ENCODE measurements around the gene MAP3K20.
A peak's percentile ranks its signal among the peaks of the same experiment; 100 is the strongest.

The MAP3K20 gene

GRCh38 chr2:173099271-173099670, 23.6 kb downstream of the MAP3K20 start:
- DNase-seq (ENCODE audit: low spot score in 2 of 2) (no peak), ATAC-seq (replicated peaks; ENCODE audit: extremely low read depth, poor library complexity, severe bottlenecking) (no peak)
- H3K27me3 Mint-ChIP-seq, result no peaks in the 10 kb centered on the region
- H3K27ac Mint-ChIP-seq (ENCODE audit: low read depth), result no peak overlapping the region
- no peaks in the 10 kb centered on the region for H3K9me3 Mint-ChIP-seq
- peaks cover 11% of the 10 kb centered on the region for H3K4me1 Mint-ChIP-seq
- no peak overlapping the region for H3K4me3 Mint-ChIP-seq
- peaks cover 5% of the 10 kb centered on the region for H3K36me3 Mint-ChIP-seq (ENCODE audit: insufficient read depth)

GRCh38 chr2:173099804-173100203, 24.2 kb downstream of the MAP3K20 start:
- DNase-seq (ENCODE audit: low spot score in 2 of 2), result no peak
- no peak overlapping the region for H3K27ac Mint-ChIP-seq (ENCODE audit: low read depth)
- ATAC-seq (replicated peaks; ENCODE audit: extremely low read depth, poor library complexity, severe bottlenecking), result no peak
- no peaks in the 10 kb centered on the region for H3K27me3 Mint-ChIP-seq
- H3K4me3 Mint-ChIP-seq, result no peak overlapping the region
- peaks cover 5% of the 10 kb centered on the region for H3K36me3 Mint-ChIP-seq (ENCODE audit: insufficient read depth)
- peaks cover 11% of the 10 kb centered on the region for H3K4me1 Mint-ChIP-seq
- no peaks in the 10 kb centered on the region for H3K9me3 Mint-ChIP-seq

GRCh38 chr2:173101687-173102086, 26.0 kb downstream of the MAP3K20 start:
- Mint-ChIP-seq H3K4me1 (peaks cover 17% of the 10 kb centered on the region), H3K27ac (ENCODE audit: low read depth) (no peak overlapping the region), H3K9me3 (no peaks in the 10 kb centered on the region), H3K4me3 (no peak overlapping the region), H3K27me3 (no peaks in the 10 kb centered on the region), H3K36me3 (ENCODE audit: insufficient read depth) (peaks cover 2% of the 10 kb centered on the region)
- ATAC-seq (replicated peaks; ENCODE audit: extremely low read depth, poor library complexity, severe bottlenecking) (no peak), DNase-seq (ENCODE audit: low spot score in 2 of 2) (no peak)

- Mint-ChIP-seq H3K4me1 (peaks cover 17% of the 10 kb centered on the region), H3K9me3 (no peaks in the 10 kb centered on the region)
- DNase-seq (ENCODE audit: low spot score in 2 of 2), result no peak
These were observed 28.5 kb downstream of the MAP3K20 start for GRCh38 chr2:173104156-173104555.

DNA sequence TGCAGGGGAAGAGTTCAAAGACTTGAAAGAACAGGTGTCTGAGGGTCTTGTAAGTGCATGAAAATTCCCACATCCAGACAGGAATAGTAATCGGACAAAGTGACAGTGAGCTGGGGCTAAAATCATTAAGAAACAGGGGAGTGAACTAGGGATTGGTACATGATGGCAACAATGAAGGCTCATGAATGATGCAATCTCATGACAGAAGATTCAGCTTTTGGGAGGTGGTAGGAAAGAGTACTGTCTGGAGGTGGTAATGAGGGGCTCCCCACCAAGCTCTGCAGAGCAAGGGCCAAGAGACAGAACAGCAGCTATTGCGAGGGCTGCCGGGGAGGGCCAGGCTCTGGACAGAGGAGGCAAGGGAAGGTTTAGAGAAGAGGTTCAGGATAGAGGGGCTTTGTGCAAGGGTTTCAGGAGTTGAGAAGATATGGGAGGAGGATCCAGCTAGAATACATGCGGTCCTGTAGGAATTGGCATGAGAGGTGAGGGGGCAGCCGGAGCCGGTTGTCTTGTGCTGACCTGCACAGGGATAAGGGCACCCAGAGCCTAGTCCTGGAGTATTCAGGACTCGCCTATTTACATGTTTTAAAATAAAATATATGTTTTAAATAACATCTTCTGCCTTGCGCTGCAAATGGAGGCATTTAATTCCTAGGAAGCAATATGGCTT, 31.4 kb downstream of the MAP3K20 start:
- ATAC-seq (replicated peaks; ENCODE audit: extremely low read depth, poor library complexity, severe bottlenecking) (no peak), DNase-seq (ENCODE audit: low spot score in 2 of 2) (no peak)
- Mint-ChIP-seq H3K27me3 (no peaks in the 10 kb centered on the region), H3K4me3 (no peak overlapping the region), H3K9me3 (no peaks in the 10 kb centered on the region), H3K4me1 (peaks cover 12% of the 10 kb centered on the region), H3K36me3 (ENCODE audit: insufficient read depth) (peaks cover 1% of the 10 kb centered on the region), H3K27ac (ENCODE audit: low read depth) (no peak overlapping the region)

More at GRCh38 chr2:173104156-173104555, 28.5 kb downstream of the MAP3K20 start:
- no peak overlapping the region for H3K27ac Mint-ChIP-seq (ENCODE audit: low read depth)
- no peaks in the 10 kb centered on the region for H3K27me3 Mint-ChIP-seq
- H3K36me3 Mint-ChIP-seq (ENCODE audit: insufficient read depth), result peaks cover 1% of the 10 kb centered on the region
- no peak overlapping the region for H3K4me3 Mint-ChIP-seq
- ATAC-seq (replicated peaks; ENCODE audit: extremely low read depth, poor library complexity, severe bottlenecking), result no peak

- no peaks in the 10 kb centered on the region for H3K27me3 Mint-ChIP-seq
- no peak for DNase-seq (ENCODE audit: low spot score in 2 of 2)
- H3K4me3 Mint-ChIP-seq, result no peak overlapping the region
These were observed 32.0 kb downstream of the MAP3K20 start for GRCh38 chr2:173107629-173108022.

GRCh38 chr2:173109253-173110188, 33.9 kb downstream of the MAP3K20 start:
- ATAC-seq (replicated peaks; ENCODE audit: extremely low read depth, poor library complexity, severe bottlenecking) (no peak), DNase-seq (ENCODE audit: low spot score in 2 of 2) (no peak)
- no peaks in the 10 kb centered on the region for H3K9me3 Mint-ChIP-seq
- H3K4me3 Mint-ChIP-seq, result no peak overlapping the region
- H3K27me3 Mint-ChIP-seq, result no peaks in the 10 kb centered on the region
- no peak overlapping the region for H3K27ac Mint-ChIP-seq (ENCODE audit: low read depth)
- peaks cover 15% of the 10 kb centered on the region for H3K4me1 Mint-ChIP-seq
- H3K36me3 Mint-ChIP-seq (ENCODE audit: insufficient read depth), result peaks cover 1% of the 10 kb centered on the region

More at GRCh38 chr2:173107629-173108022, 32.0 kb downstream of the MAP3K20 start:
- H3K9me3 Mint-ChIP-seq, result no peaks in the 10 kb centered on the region
- H3K4me1 Mint-ChIP-seq, result peaks cover 6% of the 10 kb centered on the region
- H3K36me3 Mint-ChIP-seq (ENCODE audit: insufficient read depth), result peaks cover 1% of the 10 kb centered on the region
- no peak overlapping the region for H3K27ac Mint-ChIP-seq (ENCODE audit: low read depth)
- ATAC-seq (replicated peaks; ENCODE audit: extremely low read depth, poor library complexity, severe bottlenecking), result no peak

GRCh38 chr2:173117678-173118077, 42.0 kb downstream of the MAP3K20 start:
- ATAC-seq (replicated peaks; ENCODE audit: extremely low read depth, poor library complexity, severe bottlenecking), result no peak

GRCh38 chr2:173118395-173118794, 42.7 kb downstream of the MAP3K20 start:
- Mint-ChIP-seq H3K4me1 (peaks cover 16% of the 10 kb centered on the region), H3K36me3 (ENCODE audit: insufficient read depth) (no peaks in the 10 kb centered on the region), H3K27ac (ENCODE audit: low read depth) (no peak overlapping the region), H3K4me3 (no peak overlapping the region), H3K27me3 (no peaks in the 10 kb centered on the region), H3K9me3 (no peaks in the 10 kb centered on the region)
- DNase-seq (ENCODE audit: low spot score in 2 of 2) (no peak), ATAC-seq (replicated peaks; ENCODE audit: extremely low read depth, poor library complexity, severe bottlenecking) (no peak)

More at GRCh38 chr2:173117678-173118077, 42.0 kb downstream of the MAP3K20 start:
- H3K27me3 Mint-ChIP-seq, result no peaks in the 10 kb centered on the region
- H3K4me1 Mint-ChIP-seq, result peaks cover 23% of the 10 kb centered on the region
- no peaks in the 10 kb centered on the region for H3K36me3 Mint-ChIP-seq (ENCODE audit: insufficient read depth)
- H3K9me3 Mint-ChIP-seq, result no peaks in the 10 kb centered on the region
- no peak for DNase-seq (ENCODE audit: low spot score in 2 of 2)
- no peak overlapping the region for H3K4me3 Mint-ChIP-seq
- H3K27ac Mint-ChIP-seq (ENCODE audit: low read depth), result no peak overlapping the region

GRCh38 chr2:173119069-173119807, 43.6 kb downstream of the MAP3K20 start:
- Mint-ChIP-seq H3K36me3 (ENCODE audit: insufficient read depth) (no peaks in the 10 kb centered on the region), H3K9me3 (no peaks in the 10 kb centered on the region), H3K27ac (ENCODE audit: low read depth) (peak overlapping the region; percentile 30), H3K4me3 (no peak overlapping the region), H3K27me3 (no peaks in the 10 kb centered on the region), H3K4me1 (peaks cover 14% of the 10 kb centered on the region)
- no peak for ATAC-seq (replicated peaks; ENCODE audit: extremely low read depth, poor library complexity, severe bottlenecking)
- no peak for DNase-seq (ENCODE audit: low spot score in 2 of 2)

DNA sequence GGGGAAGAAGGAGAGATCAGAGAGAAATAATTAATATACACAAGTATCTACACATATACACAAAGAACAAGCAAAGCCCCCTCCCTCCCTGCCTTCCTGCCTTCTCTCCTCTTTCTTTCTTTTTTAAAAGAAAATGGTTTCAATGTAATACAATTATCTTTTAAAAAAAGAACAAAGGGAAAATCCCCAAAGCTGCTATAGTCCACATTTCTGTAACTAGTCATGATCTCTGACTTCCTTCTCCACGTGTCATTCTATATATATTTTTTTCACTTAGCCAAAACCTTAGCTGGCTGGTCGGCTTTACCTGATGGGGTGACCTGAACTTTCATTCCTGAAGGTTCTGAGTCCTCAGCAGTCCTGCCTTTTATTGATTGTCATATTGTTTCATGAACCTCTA, 44.3 kb downstream of the MAP3K20 start:
- Mint-ChIP-seq H3K27ac (ENCODE audit: low read depth) (peak overlapping the region; percentile 30), H3K4me3 (no peak overlapping the region), H3K27me3 (no peaks in the 10 kb centered on the region), H3K9me3 (no peaks in the 10 kb centered on the region), H3K36me3 (ENCODE audit: insufficient read depth) (no peaks in the 10 kb centered on the region), H3K4me1 (peaks cover 14% of the 10 kb centered on the region)
- no peak for DNase-seq (ENCODE audit: low spot score in 2 of 2)
- ATAC-seq (replicated peaks; ENCODE audit: extremely low read depth, poor library complexity, severe bottlenecking), result no peak

DNA sequence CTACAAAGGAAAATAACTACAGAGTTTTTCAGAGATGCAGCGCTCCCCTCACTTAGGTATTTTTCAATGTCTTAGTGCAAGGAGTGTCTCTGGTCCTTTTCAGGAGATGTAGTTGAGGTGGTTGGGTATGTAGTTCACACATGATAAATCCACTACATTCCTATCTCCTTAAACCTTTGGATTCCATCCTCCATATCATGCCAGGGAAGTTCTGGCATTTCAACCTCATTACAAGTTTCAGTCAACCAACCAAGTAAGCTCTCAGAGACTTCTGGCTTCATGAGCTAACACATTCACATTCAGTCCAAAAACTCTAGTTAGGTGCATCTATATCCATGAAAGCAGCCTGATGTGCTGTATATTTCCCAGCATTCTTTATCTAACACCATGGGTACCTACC, 47.3 kb downstream of the MAP3K20 start:
- H3K36me3 Mint-ChIP-seq (ENCODE audit: insufficient read depth), result no peaks in the 10 kb centered on the region
- H3K9me3 Mint-ChIP-seq, result no peaks in the 10 kb centered on the region
- ATAC-seq (replicated peaks; ENCODE audit: extremely low read depth, poor library complexity, severe bottlenecking) (no peak), DNase-seq (ENCODE audit: low spot score in 2 of 2) (no peak)
- H3K27me3 Mint-ChIP-seq, result no peaks in the 10 kb centered on the region
- no peak overlapping the region for H3K4me3 Mint-ChIP-seq
- no peak overlapping the region for H3K27ac Mint-ChIP-seq (ENCODE audit: low read depth)
- peaks cover 15% of the 10 kb centered on the region for H3K4me1 Mint-ChIP-seq
